HFF-Myc (cell line): Measurements from ENCODE around the gene CORO2B.

Experiments used
- DNase-seq: peaks from one replicate; pipeline ENCODE4 v3.0.0-alpha.2; 2011; ENCODE audit warnings: low read depth; ENCODE audit errors: extremely low read depth
- H3K4me3 ChIP-seq: replicated peaks from 2 replicates; pipeline ENCODE4 v1.5.1; 2011; ENCODE audit warnings: low read depth, mild to moderate bottlenecking, control low read depth, low read length
- CTCF ChIP-seq: IDR thresholded peaks from 2 replicates; pipeline ENCODE4 v1.5.1; 2012; ENCODE audit warnings: mild to moderate bottlenecking, low read depth, low read length, control low read depth; ENCODE audit errors: missing control alignments

Gene CORO2B

GRCh38 chr15:68706931-68707330 is 128.1 kb downstream of the CORO2B start:
- DNase-seq = no peak
- no peak overlapping the region for H3K4me3 ChIP-seq
- no peak for TF ChIP-seq CTCF

- TF ChIP-seq CTCF = no peak
- DNase-seq = no peak
- no peak overlapping the region for H3K4me3 ChIP-seq
Observed at GRCh38 chr15:68707386-68707785, 128.6 kb downstream of the CORO2B start.

- DNase-seq = no peak
- no peak overlapping the region for H3K4me3 ChIP-seq
- TF ChIP-seq CTCF = no peak
Observed at GRCh38 chr15:68709876-68710275, 131.1 kb downstream of the CORO2B start.

- no peak for TF ChIP-seq CTCF
- H3K4me3 ChIP-seq = no peak overlapping the region
- no peak for DNase-seq
Observed at GRCh38 chr15:68710536-68710935, 131.7 kb downstream of the CORO2B start.

- no peak for DNase-seq
- TF ChIP-seq CTCF = no peak
- H3K4me3 ChIP-seq = no peak overlapping the region
Observed at GRCh38 chr15:68711406-68711805, 132.6 kb downstream of the CORO2B start.

GRCh38 chr15:68712886-68713285 is 134.1 kb downstream of the CORO2B start:
- no peak for TF ChIP-seq CTCF
- DNase-seq = no peak
- H3K4me3 ChIP-seq = no peak overlapping the region

- no peak for TF ChIP-seq CTCF
- no peak for DNase-seq
- H3K4me3 ChIP-seq = no peak overlapping the region
Observed at GRCh38 chr15:68713874-68714273, 135.1 kb downstream of the CORO2B start.
